Upper lobe of right lung (tissue), 1 donor: ENCODE results near the gene PDCD4. TPM values are rescaled to one million over a fixed set of nuclear protein-coding genes. Genes with fewer than 3 reads are reported as not detected.
A peak's percentile ranks its signal among the peaks of the same experiment; 100 is the strongest.

ENCODE experiments used
- ATAC-seq: fragments of 200-7000 bp; cut with Tn5 transposase; one replicate; pipeline ENCODE4 v1.9.1; 2020; ENCODE audit warnings: mild to moderate bottlenecking, moderate library complexity
- DNase-seq: peaks from one replicate; pipeline ENCODE4 v3.0.0-alpha.2; 2020
- H3K27ac ChIP-seq: fragments of 200-600 bp; one replicate; pipeline ENCODE4 v1.8.0; 2022
- H3K27me3 ChIP-seq: fragments of 200-600 bp; one replicate; pipeline ENCODE4 v1.8.0; 2022; ENCODE audit warnings: mild to moderate bottlenecking
- H3K36me3 ChIP-seq: fragments of 200-600 bp; one replicate; pipeline ENCODE4 v1.8.0; 2022
- H3K4me1 ChIP-seq: fragments of 200-600 bp; one replicate; pipeline ENCODE4 v1.8.0; 2022
- H3K4me3 ChIP-seq: fragments of 200-600 bp; one replicate; pipeline ENCODE4 v1.8.0; 2022; ENCODE audit warnings: mild to moderate bottlenecking
- H3K9me3 ChIP-seq: fragments of 200-600 bp; one replicate; pipeline ENCODE4 v1.8.0; 2022
- intact Hi-C: fragments of 100-400 bp; cut with DNase I; formaldehyde crosslinking; loops from one replicate; pipeline ENCODE4 v1.11.0; 2022
- total RNA-seq: library from RNA; stranded (reverse); fragmentation: NEBNext Ultra II Directional; extraction: Animal tissue kit (Norgen Biotek cat#: 25700); gene quantifications from one replicate; pipeline ENCODE4 v1.2.1, GENCODE V29; 2021
- TF ChIP-seq, protein P1 (sequence below): fragments of 200-600 bp; IDR thresholded peaks from one replicate; pipeline ENCODE4 v1.8.0; 2022; ENCODE audit warnings: antibody characterized with exemption
- donor health status: DM: no; HTN: yes; CAD: no; lungs with severe emphysema.

The PDCD4 gene
- total RNA-seq, 1 donor from 2014 or later, result 48.6 TPM

GRCh38 chr10:110859973-110860376 is 11.8 kb upstream of the PDCD4 start:
- DNase-seq (no peak), ATAC-seq (peak; percentile 60)
- H3K4me3 ChIP-seq, result no peak overlapping the region
- no peaks in the 10 kb centered on the region for H3K27me3 ChIP-seq
- peak overlapping the region; percentile 81 for H3K27ac ChIP-seq
- H3K4me1 ChIP-seq, result peaks cover 53% of the 10 kb centered on the region
- H3K36me3 ChIP-seq, result no peaks in the 10 kb centered on the region
- H3K9me3 ChIP-seq, result no peaks in the 10 kb centered on the region
- TF ChIP-seq, protein P1, sequence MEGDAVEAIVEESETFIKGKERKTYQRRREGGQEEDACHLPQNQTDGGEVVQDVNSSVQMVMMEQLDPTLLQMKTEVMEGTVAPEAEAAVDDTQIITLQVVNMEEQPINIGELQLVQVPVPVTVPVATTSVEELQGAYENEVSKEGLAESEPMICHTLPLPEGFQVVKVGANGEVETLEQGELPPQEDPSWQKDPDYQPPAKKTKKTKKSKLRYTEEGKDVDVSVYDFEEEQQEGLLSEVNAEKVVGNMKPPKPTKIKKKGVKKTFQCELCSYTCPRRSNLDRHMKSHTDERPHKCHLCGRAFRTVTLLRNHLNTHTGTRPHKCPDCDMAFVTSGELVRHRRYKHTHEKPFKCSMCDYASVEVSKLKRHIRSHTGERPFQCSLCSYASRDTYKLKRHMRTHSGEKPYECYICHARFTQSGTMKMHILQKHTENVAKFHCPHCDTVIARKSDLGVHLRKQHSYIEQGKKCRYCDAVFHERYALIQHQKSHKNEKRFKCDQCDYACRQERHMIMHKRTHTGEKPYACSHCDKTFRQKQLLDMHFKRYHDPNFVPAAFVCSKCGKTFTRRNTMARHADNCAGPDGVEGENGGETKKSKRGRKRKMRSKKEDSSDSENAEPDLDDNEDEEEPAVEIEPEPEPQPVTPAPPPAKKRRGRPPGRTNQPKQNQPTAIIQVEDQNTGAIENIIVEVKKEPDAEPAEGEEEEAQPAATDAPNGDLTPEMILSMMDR, result no peak
- intact Hi-C loops, result no loop called here

GRCh38 chr10:110860576-110861241 is 11.0 kb upstream of the PDCD4 start:
- Histone ChIP-seq H3K36me3 (no peaks in the 10 kb centered on the region), H3K27me3 (no peaks in the 10 kb centered on the region), H3K4me3 (no peak overlapping the region), H3K27ac (peak overlapping the region; percentile 81), H3K4me1 (peaks cover 60% of the 10 kb centered on the region), H3K9me3 (no peaks in the 10 kb centered on the region)
- intact Hi-C loops, result no loop called here
- ATAC-seq (no peak), DNase-seq (no peak)
- TF ChIP-seq, protein P1, result no peak

GRCh38 chr10:110861476-110861875 is 10.3 kb upstream of the PDCD4 start:
- no peaks in the 10 kb centered on the region for H3K9me3 ChIP-seq

GRCh38 chr10:110861930-110862649 is 9.6 kb upstream of the PDCD4 start:
- no peaks in the 10 kb centered on the region for H3K27me3 ChIP-seq
- intact Hi-C loops, result no loop called here
- peak overlapping the region; percentile 52 for H3K27ac ChIP-seq
- DNase-seq, result no peak
- H3K9me3 ChIP-seq, result no peaks in the 10 kb centered on the region
- no peaks in the 10 kb centered on the region for H3K36me3 ChIP-seq
- TF ChIP-seq, protein P1, result no peak
- peaks cover 69% of the 10 kb centered on the region for H3K4me1 ChIP-seq
- H3K4me3 ChIP-seq, result no peak overlapping the region
- peak; percentile 54 for ATAC-seq

More at GRCh38 chr10:110861476-110861875, 10.3 kb upstream of the PDCD4 start:
- H3K27ac ChIP-seq, result peak overlapping the region; percentile 81
- no peaks in the 10 kb centered on the region for H3K36me3 ChIP-seq
- H3K4me1 ChIP-seq, result peaks cover 68% of the 10 kb centered on the region
- ATAC-seq (no peak), DNase-seq (no peak)
- intact Hi-C loops, result no loop called here
- TF ChIP-seq, protein P1, result no peak
- H3K27me3 ChIP-seq, result no peaks in the 10 kb centered on the region
- H3K4me3 ChIP-seq, result no peak overlapping the region

GRCh38 chr10:110862961-110863360 is 8.8 kb upstream of the PDCD4 start:
- intact Hi-C loops, result no loop called here
- TF ChIP-seq, protein P1, result no peak
- DNase-seq (no peak), ATAC-seq (no peak)
- no peaks in the 10 kb centered on the region for H3K36me3 ChIP-seq
- H3K4me1 ChIP-seq, result peaks cover 61% of the 10 kb centered on the region
- peak overlapping the region; percentile 52 for H3K27ac ChIP-seq
- H3K9me3 ChIP-seq, result no peaks in the 10 kb centered on the region
- no peak overlapping the region for H3K4me3 ChIP-seq
- H3K27me3 ChIP-seq, result no peaks in the 10 kb centered on the region
